ENCODE measurements around the gene PRDM11.

GRCh38 chr11:45234306-45235006 is 88.0 kb downstream of the PRDM11 start:
- no peak for TF ChIP-seq CTCF (IDR thresholded peaks at IDR 0.05 in 2 of 3, conservative IDR thresholded peaks at IDR 0.05 in 1 of 3; ENCODE audit: control insufficient read depth in 2 of 3, extremely low read depth in 1 of 3, insufficient read depth in 1 of 3, low read depth in 3 of 3, low read length in 3 of 3)
- no peak for TF ChIP-seq TAF1 (IDR thresholded peaks at IDR 0.05; ENCODE audit: borderline replicate concordance, low read depth, low read length)
- TF ChIP-seq JUND (IDR thresholded peaks at IDR 0.05; ENCODE audit: low read depth, low read length), result no peak
- TF ChIP-seq CBX5 (IDR thresholded peaks at IDR 0.05; ENCODE audit: low read depth), result no peak
